Measurements from ENCODE around the gene ADRM1. TPM values are rescaled to one million over a fixed set of nuclear protein-coding genes. Genes with fewer than 3 reads are reported as not detected.

The ADRM1 gene
- total RNA-seq, 4 donors from 2014 or later: 97.7 to 164 (median 111) TPM

DNA sequence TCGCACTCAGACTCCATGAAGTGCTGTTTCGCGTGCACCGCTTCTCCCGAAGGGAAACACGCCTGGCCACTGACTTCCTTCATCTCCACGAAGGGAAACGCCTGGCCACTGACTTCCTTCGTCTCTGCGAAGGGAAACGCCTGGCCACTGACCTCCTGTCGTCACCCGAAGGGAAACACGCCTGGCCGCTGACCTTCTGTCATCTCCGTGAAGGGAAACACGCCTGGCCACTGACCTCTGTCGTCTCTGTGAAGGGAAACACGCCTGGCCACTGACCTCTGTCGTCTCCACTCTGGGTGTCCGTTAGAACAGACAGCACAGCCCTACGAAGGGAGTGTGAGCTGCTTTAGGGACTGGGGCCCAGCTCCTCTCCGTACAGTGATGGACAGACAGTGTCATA lies 17.1 kb upstream of the ADRM1 start:
- ATAC-seq (ENCODE audit: low FRiP score) (no peak), DNase-seq (ENCODE audit: low spot score) (no peak)
- TF ChIP-seq, protein P1, sequence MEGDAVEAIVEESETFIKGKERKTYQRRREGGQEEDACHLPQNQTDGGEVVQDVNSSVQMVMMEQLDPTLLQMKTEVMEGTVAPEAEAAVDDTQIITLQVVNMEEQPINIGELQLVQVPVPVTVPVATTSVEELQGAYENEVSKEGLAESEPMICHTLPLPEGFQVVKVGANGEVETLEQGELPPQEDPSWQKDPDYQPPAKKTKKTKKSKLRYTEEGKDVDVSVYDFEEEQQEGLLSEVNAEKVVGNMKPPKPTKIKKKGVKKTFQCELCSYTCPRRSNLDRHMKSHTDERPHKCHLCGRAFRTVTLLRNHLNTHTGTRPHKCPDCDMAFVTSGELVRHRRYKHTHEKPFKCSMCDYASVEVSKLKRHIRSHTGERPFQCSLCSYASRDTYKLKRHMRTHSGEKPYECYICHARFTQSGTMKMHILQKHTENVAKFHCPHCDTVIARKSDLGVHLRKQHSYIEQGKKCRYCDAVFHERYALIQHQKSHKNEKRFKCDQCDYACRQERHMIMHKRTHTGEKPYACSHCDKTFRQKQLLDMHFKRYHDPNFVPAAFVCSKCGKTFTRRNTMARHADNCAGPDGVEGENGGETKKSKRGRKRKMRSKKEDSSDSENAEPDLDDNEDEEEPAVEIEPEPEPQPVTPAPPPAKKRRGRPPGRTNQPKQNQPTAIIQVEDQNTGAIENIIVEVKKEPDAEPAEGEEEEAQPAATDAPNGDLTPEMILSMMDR (IDR thresholded peaks at IDR 0.05): no peak

DNA sequence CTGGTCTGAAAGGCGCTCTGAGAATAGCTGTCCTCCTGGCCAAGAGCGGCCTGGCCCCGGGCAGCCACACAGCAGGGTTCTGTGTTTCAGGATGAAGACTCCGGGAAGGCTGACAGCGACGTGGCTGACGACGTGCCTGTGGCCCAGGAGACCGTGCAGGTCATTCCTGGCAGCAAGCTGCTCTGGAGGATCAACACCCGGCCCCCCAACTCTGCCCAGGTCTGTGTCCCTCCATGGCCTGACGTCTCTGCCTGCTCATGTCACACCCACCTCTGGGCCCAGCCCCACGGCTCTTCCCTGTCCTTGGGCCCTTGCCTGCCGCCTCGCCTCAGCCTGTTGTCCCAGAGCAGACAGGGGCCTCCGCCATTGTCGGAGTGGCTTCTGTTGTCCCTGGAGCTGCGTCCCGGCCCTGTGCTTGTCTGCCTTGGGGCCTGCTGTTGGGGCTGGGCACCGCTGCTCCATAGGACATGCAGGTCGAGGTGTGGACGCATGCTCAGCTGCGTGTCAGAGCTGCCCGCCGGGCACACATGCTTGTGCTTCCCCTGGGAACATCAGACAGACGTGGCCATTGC lies 16.2 kb upstream of the ADRM1 start:
- ATAC-seq (ENCODE audit: low FRiP score) (no peak), DNase-seq (ENCODE audit: low spot score) (no peak)
- TF ChIP-seq, protein P1 (IDR thresholded peaks at IDR 0.05): no peak

DNA sequence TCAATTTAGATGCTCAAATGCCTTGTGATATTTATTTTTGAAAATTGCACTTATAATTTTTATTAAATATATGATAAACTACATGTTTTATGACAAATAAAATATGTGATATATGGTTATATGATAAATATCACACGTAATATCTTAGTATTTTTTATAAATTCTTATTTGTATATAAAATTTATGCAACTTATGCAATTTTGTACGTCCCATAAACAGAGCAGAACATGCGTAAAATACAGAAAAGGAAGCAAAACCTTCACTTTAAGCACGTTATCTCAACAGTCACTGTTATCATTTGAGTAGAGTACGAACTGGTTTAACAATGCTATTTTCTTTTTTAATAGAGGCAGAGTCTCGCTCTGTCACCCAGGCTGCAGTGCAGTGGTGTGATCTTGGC lies 15.7 kb upstream of the ADRM1 start:
- ATAC-seq (ENCODE audit: low FRiP score): no peak
- TF ChIP-seq, protein P1 (IDR thresholded peaks at IDR 0.05): no peak
- DNase-seq (ENCODE audit: low spot score): no peak

DNA sequence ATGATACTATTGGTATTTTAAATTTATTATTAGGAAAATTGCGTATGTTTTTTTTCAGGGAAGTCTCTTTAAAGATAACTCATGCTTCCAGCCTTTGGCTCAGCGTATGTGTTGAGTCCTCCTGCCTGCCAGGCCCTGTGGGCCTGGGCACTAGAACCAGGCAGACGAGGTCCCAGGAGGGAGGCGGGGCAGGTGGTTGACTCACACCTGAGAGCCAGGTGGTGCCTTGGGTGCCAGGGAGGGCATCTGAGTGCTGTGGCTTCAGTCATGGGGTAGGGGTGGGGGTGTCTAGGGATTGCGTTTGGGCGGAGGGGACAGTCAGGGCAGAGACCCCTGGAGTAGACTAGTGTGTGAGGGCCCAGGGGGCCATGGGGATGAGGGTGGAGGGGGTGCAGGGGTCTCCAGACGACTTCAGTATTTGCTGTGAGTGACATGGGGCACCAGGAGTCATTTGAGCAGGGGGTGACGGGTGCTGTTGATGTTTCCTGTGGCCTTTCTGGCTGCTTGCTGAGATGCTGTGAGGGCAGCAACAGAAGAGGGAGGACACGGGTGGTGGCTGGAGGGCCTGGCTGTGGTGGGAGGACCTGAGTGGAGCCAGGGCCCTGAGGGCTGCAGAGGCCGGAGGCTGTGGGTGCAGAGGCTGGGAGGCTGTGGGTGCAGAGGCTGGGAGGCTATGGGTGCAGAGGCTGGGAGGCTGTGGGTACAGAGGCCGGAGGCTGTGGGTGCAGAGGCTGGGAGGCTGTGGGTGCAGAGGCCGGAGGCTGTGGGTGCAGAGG lies 14.8 kb upstream of the ADRM1 start:
- TF ChIP-seq, protein P1 (IDR thresholded peaks at IDR 0.05): no peak
- no peak for DNase-seq (ENCODE audit: low spot score)
- no peak for ATAC-seq (ENCODE audit: low FRiP score)

DNA sequence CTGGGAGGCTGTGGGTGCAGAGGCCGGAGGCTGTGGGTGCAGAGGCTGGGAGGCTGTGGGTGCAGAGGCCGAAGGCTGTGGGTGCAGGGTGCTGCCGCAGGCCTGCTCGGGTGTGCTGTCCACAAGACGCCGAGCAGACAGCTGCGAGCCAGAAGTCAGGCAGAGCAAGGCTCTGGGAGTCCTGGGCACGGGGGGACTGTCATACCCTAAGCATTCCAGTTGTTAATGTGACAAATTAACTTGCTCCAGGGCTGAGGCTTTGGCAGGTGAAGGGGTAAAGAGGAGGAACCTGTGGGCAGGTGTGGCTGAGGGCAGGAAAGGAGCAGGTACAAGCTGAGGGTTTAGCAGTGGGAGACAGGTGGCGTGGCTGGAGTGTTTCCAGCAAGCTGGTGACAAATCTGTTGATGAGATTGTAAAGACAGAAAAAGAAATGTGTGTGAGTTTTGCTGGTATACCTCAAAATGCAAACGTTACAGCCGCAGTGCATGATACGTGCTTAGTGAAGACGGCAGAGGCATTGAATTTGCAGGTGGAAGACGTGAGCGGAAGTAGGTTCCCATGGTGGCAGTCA lies 14.2 kb upstream of the ADRM1 start:
- TF ChIP-seq, protein P1 (IDR thresholded peaks at IDR 0.05): no peak
- ATAC-seq (ENCODE audit: low FRiP score) (no peak), DNase-seq (ENCODE audit: low spot score) (no peak)

DNA sequence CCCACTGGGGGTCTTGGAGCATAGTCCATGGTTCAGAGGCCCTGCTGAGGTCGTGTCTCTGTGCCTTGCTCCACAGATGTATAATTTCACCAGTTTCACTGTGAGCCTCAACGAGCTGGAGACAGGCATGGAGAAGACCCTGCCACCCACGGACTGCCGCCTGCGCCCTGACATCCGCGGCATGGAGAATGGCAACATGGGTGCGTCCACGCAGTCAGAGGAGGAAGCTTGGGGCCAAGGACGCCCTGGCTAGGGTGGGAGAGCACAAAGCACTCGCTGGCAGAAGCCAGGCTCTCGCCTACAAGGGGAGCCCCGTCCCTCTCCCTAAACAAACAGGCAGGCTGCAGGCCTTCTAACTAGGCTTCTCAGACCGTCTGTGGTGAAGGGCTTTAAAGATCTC lies 13.7 kb upstream of the ADRM1 start:
- TF ChIP-seq, protein P1 (IDR thresholded peaks at IDR 0.05): no peak
- DNase-seq (ENCODE audit: low spot score): no peak

More for the DNA sequence above, 13.7 kb upstream of the ADRM1 start:
- ATAC-seq (ENCODE audit: low FRiP score): no peak
